Kidney capillary endothelial cell (primary cell): ENCODE data around the gene SEC24D.

Experiments
- DNase-seq: peaks from one replicate; pipeline ENCODE4 v3.0.0-alpha.2; 2018; ENCODE audit warnings: low spot score

The SEC24D gene

DNA sequence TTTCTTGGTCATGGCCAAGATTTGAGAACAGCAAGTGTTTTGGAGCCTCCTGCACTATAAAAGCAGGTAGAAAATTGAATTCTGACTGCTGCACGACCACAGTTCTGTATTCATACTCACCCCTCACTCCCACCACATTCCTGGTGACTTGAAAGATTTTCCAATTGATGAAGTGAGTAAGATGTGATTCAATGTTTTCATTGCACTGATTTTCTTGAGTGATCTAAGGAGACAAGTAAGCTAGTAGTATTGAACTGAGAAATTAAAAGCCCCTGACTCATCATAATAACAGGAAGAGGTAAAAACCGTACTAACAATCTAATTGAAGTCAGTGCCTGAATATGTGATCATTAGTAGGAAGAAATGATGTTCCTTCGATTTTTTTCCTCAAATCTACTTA, 6.1 kb upstream of the SEC24D start:
- peak; percentile 16 for DNase-seq

DNA sequence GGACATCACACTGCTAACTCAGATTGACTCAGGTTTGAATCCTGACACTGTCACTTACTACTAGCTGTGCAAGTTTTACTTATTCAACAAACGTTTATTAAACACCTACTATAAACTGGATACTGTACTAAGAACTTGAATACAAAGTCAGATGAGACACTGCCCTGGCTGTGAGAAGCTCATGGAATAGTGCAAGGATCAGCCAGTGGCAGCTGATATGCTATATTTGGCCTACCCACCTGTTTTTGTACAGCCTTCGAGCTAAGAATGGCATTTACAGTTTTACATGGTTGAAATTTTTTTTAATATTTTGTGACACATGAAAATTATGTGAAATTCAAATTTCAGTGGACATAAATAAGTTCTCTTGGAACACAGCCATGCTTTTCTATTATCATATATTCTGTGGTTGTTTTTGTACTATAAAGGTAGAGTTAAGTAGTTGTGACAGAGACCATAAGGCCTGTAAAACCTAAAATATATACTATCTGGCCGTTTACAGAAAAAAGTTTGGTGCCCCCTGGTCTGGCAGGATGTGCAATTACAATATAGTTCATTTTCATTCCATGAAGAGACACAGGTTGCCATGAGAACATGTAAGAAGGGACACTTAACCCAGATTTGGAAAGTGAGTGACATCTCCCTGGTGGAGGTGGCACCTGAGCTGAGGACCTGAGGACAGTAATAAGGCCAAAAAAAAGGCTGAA, 3.4 kb upstream of the SEC24D start:
- no peak for DNase-seq

DNA sequence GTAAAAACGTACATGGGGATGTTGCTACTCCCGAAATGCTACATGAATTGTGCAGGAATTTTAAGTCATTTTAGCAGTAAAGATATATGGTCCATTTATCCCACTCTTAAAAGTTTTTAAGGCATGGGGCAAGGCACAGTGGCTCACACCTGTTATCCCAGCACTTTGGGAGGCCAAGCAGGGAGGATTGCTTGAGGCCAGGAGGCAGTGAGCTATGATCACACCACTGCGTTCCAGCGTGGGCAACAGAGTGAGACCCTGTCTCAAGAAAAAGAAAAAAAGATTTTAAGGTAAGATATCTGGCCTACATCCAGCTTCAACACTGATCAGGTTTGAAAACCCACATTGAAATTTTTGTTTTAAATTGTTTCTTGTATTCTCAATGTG, 1.2 kb upstream of the SEC24D start:
- no peak for DNase-seq

DNA sequence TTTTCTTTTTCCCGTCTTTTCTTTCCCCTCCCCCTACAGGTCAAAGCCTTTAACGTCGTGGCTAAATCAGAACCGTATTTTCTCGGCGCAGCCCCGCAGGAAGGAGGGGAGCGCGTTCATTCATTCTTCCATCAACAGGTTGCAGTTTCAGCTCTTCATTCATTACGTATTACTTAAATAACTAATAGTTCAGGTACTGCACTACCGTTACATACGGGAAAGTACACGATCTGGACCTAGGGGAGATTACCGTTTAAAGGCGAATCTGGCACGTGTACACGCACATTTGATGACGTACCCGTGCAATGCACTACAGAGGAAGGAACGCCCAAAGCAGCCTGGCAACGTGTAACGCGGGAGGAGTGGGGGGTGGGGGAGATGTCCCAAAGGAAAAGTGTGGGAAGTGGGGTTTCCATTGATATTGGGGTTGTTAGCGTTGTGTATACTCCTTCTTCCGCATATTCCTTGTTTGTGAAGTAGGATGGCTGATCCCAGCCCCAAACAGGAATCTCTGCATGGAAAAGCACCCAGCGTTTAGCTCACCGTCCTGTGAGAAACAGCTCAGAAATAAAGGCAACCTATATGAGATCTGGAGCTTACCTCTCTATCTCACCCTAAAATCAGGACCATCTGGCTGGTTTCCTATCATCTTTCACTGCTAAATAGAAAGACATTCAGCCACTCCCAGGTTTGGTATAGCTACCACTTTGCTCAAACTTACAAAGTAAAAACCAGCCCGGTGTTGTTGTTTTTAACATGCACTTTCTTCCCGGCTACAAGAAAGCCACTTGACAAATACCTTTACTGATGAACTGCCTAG, 585 bp upstream of the SEC24D start:
- DNase-seq: peak; percentile 40

DNA sequence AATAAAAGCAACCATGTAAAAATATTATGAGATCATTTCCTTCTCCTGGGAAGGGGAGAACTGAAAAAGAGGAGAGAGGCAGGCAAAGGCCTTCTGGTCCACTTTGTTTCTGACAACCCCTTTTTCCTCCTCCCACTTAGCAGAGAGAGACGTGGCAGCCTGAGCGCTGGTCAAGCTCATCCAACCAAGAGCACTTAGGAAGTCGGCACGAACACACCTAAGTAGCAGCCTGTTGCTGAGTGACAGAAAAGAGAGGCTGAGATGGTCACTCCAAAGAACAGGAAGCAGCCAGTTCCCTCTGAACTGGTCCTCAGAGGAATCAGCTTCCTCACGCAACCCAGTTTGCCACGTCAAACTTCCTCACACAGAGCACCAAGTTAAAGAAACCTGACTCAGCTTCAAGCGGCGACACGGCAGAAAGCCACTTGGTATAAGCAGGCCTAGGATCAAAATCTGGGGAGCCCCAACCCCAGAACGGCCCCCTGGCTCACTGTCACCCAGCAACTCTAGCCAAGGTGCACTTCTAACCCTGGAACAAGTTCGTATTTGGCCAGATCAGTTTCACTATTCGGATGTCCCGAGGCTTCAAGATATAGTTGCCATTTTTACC, 861 bp downstream of the SEC24D start:
- peak; percentile 94 for DNase-seq

DNA sequence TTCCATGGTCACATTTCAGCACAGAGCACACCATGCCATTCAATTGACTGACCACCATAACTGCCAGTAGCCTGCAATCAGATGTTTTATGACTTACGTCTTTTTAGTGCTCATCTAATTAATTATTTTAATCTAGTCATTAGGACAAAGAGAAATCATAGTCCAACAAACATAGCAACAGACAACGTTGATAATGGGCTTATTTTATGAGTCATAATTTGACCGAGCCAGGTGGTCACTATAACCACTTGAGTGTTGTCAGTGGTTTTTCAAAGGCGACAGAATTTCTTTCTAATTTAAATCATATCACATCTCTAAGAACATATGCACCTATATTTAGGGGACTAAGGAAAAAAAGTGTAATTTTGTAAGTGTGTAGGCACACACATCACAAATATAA, 1.9 kb downstream of the SEC24D start:
- DNase-seq: no peak

DNA sequence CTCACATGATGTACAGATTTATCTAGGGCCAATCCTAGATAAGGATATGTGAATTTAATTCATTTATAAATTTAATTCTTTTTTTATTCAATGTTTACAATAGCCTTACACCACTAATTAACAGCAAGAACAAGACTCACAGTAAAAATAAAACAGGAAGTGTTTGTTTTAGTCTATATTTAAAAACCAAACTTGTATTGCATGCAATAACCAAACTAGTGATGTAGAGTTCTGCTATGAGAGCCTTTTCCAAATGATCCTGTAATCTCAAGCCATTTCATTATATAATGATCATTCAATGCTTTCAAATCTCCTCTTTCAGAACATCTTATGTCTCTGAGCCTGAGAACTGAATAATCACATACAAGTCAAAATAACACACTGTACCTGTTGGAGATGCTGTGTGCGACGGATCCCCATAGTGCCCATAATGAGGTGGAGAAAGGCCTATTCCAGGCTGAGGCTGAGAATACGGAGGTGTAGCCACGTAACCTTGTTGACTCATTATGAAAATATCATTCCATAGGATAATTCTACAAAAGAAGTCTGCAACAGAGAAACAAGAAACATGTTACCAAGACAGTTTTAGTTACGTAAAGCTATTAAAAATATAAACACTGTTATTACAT, 2.6 kb downstream of the SEC24D start:
- no peak for DNase-seq

DNA sequence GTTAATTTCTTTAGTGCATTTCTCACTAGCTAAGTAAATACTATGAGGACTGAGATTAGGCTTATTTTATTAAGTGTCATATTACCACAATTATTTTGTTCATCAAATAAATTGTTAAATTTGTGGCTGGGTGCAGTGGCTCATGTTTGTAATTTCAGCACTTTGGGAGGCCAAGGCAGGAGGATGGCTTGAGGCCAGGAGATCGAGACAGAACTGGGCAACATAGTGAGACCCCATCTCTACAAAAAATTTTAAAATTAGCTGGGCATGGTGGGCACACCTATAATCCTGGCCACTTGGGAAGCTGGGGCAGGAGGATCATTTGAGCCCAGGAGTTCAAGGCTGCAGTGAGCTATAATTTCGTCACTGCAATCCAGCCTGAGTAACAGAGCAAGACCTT, 6.8 kb downstream of the SEC24D start:
- DNase-seq: no peak

DNA sequence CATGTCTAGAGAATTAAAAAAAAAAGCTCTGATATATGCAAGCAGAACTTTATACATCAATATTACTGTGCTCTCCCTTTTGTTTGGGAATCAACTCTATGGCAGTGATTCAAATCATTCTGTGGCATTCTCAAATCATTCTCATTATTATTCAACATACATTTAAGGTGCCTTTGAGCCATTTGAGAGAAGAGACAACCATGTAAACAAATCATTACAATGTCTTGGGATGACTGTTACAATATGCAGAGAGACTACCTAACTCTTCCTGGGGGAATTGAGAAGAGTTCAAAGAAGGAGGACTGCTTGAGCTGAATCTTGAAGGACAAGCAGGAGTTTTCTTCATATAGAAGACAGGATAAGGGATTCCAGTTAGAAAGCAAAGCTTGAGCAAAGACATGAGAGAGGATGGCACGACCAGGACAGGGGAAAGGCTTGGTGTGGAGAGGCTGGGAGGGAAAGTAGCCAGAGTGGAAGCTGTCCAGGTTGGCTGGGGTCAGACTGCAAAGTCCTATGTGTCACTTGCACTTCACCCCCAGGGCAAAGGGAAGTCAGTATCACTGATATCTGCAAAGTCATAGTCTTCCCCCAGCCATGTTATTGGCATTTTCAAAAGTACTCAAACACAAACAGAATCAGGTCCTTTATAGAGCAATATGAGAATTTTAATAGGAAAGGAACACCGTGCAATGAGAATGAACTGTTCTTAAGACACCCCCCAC, 9.0 kb downstream of the SEC24D start:
- no peak for DNase-seq

DNA sequence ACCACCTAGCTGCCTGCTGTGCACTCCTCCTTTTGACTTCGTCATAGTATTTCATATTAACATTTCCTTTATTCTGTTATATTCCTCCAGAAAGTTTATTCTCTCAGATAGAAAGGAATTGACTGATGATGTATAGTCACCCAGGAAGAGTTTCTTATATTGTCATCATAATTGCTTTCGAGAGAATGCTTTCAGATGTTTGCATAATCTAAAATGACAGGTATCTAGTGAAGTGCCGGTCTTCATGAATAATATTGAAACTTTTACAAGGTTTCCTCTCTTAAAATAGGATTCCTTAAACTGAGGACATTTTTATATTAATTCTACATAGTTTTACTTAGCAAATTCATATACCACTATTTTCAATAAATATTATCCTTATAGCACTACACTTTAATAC, 10.1 kb downstream of the SEC24D start:
- DNase-seq: no peak

DNA sequence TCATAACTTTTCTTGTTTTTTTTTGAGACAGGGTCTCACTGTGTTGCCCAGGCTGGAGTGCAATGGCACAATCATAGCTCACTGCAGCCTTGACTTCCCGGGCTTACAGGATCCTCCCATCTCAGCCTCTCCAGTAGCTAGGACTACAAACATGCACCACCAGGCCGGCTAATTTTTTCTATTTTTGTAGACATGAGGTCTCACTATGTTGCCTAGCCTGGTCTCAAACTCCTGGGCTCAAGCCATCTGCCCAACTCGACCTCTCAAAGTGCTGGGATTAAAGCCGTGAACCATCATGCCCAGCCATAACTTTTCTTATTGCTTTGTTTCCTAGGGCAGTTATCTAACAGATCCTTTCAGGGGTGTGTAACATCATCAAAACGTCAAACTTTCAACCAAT, 11.8 kb downstream of the SEC24D start:
- DNase-seq: no peak

DNA sequence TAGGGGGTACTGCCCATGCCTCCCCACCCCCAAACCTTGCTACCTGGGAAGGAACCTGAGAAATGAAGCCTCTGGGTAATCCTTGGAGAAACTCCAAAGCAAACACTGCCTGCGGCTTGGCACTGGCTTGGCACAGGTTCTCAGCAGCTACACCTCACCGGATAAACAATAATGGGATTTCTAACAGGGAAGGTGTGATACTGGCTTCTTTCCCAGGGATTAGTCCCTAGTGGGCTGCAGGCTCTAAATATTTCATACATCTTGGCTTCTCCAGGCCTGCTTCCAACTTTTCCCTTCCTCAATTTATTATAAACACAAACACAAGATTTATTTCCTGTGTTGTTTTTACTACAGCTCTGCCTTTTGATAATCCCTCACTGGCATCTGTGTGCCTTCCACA, 12.5 kb downstream of the SEC24D start:
- DNase-seq: no peak

DNA sequence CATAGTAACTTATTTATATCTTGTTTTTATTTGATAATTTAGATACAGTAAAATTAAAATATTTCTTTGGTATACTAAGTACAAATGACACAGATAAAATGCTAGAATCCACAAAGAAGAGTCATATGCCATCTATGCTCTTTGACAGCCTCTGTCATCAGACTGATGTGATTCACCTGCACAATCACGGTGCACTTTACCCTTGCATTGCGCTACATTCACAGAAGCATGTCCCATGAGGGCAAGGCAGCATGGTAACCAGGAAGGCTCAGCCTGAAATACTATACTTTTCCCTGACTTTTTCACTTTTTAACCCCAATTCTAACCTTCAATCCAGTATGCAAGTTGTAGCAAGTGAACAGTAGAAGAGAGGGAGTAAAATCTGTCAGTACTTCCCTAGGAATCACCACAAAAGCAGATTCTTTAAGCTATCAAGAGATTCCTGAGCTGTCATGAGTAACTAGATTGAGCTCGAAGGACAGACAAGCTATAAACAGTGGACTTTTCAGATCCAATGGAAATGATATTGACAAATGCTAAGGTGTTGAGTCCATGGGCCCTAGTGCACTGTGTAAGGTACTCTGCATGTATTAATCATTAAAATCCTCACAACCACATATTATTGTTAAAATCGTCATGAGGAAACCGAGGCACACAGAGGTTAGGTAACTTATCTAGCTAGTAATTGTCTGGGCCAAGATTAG, 14.2 kb downstream of the SEC24D start:
- no peak for DNase-seq

DNA sequence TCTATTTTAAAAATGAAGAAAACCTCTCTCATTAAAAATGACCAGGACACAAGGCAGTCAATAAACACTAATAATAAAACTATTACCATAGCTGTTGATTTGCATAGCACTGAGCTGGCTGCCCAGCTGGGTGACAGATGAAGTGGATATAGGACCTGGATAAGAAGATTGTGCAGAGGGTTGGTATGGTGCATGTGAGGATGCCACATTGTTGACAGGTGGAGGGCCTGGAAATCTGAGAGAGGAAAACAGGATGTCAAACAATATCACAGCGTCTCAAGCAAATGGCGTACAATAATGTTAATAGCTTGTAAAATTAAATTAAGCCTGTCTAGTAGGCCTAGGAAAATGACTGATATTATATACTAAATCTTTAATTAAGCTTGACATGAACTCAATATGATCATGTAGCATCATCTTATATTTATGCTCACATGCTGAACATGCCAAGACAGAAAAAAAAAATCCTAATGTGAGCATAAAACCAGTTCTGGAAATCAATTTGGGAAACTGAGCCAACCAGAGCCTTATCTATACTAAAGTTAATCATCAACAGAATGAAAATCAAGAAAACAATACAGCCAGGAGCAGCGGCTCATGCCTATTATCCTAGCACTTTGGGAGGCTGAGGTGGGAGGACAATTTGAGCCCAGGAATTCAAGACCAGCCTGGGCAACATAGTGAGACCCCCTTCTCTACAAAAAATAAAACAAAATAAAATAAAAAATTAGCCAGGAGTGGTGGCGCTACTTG, 18.6 kb downstream of the SEC24D start:
- DNase-seq: no peak

DNA sequence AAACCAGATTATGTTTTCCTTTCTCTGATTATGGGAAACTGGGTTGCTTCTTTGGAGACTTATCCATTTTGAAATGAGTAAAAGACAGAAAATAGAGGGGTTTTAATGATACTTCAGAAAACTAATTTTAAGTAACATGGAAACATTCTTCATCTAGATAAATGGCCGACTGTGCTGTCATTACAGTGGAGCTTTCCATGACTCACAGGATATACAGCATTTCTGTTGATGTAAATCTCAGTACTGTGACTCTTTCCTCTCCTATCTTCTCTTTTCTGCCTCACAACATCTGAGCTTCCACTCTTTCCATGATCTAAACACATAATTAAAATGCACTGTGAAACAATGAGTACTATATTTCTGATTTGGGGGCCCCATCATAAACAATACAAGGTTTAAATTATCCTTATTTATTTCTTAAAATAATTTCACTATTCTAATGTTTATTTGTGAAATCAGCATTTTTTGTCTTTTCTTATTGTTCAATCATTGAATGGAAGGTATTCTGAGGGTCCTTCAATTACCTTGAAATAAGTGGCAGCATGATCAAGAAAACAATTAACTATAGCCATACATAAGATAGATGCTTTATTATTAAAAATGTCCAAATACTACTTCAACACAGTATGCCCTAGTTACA, 19.3 kb downstream of the SEC24D start:
- DNase-seq: peak; percentile 52

DNA sequence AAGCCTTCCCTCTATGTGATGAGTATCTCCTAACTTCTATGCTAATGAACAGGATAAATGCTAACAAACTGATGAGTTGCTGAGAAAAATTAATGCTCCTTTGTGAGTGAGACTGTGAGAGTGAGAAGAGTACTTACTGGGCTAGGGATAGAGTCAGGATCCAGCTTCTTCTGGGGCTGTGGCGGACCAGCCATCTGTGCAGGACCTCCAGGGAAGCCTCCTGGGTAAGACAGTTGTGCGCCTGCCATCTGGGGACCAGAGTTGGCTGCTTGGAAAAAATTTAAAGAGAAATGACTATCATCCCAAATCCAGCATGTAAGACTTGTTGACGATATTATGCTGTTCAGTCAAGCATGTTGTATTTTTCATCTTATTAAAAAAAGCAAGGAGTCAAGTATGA, 21.0 kb downstream of the SEC24D start:
- no peak for DNase-seq

DNA sequence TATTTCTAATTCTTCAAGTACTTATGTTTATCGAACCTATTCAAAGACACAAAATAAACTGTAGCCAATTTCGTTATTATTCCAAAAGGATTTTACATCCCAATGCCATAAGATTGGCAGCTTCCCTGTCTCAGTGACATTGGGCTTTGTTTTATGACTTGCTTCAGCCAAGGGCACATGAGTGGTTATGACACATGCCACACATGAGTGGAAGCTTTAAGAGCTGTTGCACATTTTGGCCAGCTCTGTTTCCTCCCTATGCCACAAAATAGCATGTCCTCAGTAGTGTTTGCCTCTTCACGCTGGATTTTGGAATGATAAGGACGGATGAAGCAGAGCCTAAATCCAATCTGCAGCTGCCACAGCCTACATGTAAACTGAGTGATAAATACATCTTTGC, 21.9 kb downstream of the SEC24D start:
- DNase-seq: no peak

DNA sequence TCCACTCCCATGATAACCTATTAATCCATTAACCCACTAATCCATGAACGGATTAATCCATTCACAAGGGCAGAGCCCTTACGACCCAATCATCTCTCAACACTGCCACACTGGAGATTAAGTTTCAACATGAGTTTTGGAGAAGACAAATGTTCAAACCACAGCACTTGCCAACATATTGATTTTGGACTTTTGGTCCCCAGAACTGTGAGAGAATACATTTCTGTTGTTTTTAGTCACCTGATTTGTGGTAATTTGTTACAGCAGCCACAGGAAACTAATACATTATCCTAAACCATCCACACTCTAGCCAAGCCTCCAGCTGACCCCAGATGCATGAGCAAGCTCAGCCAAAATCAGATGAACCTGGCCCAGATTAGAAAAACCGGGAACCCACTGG, 22.4 kb downstream of the SEC24D start:
- DNase-seq: no peak

DNA sequence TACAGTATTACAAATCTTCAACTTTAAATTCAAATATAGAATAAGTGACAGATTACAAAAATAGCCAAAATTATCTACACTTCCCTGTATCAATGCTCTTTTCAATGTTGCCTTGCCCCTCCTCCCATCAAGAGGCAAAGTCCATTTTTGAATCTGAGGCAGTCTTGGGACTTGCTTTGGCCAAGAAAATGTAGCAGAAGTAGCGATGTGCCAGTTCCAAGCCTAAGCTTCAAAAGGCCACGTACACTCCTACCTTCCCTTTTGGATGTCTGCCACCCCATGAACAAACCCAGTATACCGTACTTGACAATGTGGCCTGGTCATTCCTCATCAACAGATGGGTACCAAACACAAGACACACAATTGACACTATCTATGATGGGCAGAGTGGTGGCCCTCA, 24.1 kb downstream of the SEC24D start:
- DNase-seq: no peak
